ENCODE data around the gene ARHGEF7.

ARHGEF7 gene

DNA sequence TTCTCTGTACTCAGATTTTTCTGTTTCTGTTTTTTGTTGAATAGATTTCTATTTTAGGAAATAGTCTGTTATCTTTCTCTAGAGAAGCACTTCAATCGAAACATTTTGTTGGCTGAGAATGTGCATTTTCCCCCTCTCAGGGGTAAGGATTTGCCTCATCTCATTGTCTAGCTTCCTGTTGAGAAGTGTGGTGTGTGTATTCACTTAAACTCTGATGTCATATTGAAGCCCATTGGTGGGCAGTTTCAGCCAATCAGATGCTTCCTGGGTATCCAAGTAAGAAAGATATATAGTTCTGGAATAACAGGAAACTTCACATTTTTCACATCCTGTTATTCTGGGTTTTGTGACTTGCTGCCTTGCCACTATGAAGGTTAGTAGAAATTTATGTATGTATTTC is 87.6 kb downstream of the ARHGEF7 start:
- H4K8ac ChIP-seq (ENCODE audit: low read depth, low read length): no peak overlapping the region
- no peak overlapping the region for H3K4ac ChIP-seq (ENCODE audit: low read depth, low read length)
- H3K27ac ChIP-seq (ENCODE audit: low read depth, low read length): no peak overlapping the region
- peaks cover 10 to 16% of the 10 kb centered on the region in 2 experiments for H3K4me1 ChIP-seq (ENCODE audit: control insufficient read depth in 1 of 2, insufficient read depth in 2 of 2, low read length in 2 of 2)
- peak; percentile 66 to 96 for DNase-seq
- no peak overlapping the region for H3K23ac ChIP-seq (ENCODE audit: low read length)
- peaks cover 3 to 4% of the 10 kb centered on the region in 2 experiments for H3K36me3 ChIP-seq (ENCODE audit: control insufficient read depth in 1 of 2, insufficient read depth in 2 of 2, low read length in 2 of 2)
- no peak overlapping the region for H3K14ac ChIP-seq (ENCODE audit: low read length)
- H3K79me1 ChIP-seq (ENCODE audit: low read length): peaks cover 3% of the 10 kb centered on the region
- H3K79me2 ChIP-seq (ENCODE audit: control insufficient read depth, insufficient read depth, low read length, poor library complexity): no peaks in the 10 kb centered on the region
- no peak overlapping the region for H3K4me2 ChIP-seq (ENCODE audit: low read length)
- no peak overlapping the region for H2BK12ac ChIP-seq (ENCODE audit: low read length)
- no CpG with 5 or more reads among the region's 1 CpG for WGBS (ENCODE audit: extremely low coverage, insufficient coverage, insufficient read length)
- H2BK120ac ChIP-seq (ENCODE audit: insufficient read depth, low read length, poor library complexity): no peak overlapping the region
- no peak overlapping the region for H3K4me3 ChIP-seq (ENCODE audit: low read depth, low read length)
- no peak overlapping the region for H4K12ac ChIP-seq (ENCODE audit: low read depth, low read length)
- no peak overlapping the region for H4K91ac ChIP-seq (ENCODE audit: low read depth, low read length)
- peaks cover 1% of the 10 kb centered on the region for H3K9me3 ChIP-seq (ENCODE audit: insufficient read depth, low read depth, low read length)
- no peak overlapping the region for H2AFZ ChIP-seq (ENCODE audit: insufficient read depth, low read length, poor library complexity)
- H3K27me3 ChIP-seq (ENCODE audit: insufficient read depth, low read length): no peaks in the 10 kb centered on the region
- H3K9ac ChIP-seq (ENCODE audit: low read length): no peak overlapping the region
- H2AK5ac ChIP-seq (ENCODE audit: low read length): no peak overlapping the region
- H2BK5ac ChIP-seq (ENCODE audit: low read depth, low read length, poor library complexity): no peak overlapping the region
- H3K18ac ChIP-seq (ENCODE audit: low read length): no peak overlapping the region

GRCh38 chr13:111203736-111204389 is 88.8 kb downstream of the ARHGEF7 start:
- H3K4me1 ChIP-seq (ENCODE audit: control insufficient read depth in 1 of 2, insufficient read depth in 2 of 2, low read length in 2 of 2): peaks cover 10 to 16% of the 10 kb centered on the region in 2 experiments
- no peak overlapping the region for H3K27ac ChIP-seq (ENCODE audit: low read depth, low read length)
- no peak overlapping the region for H2AK5ac ChIP-seq (ENCODE audit: low read length)
- H4K8ac ChIP-seq (ENCODE audit: low read depth, low read length): no peak overlapping the region
- H2BK120ac ChIP-seq (ENCODE audit: insufficient read depth, low read length, poor library complexity): no peak overlapping the region
- H3K4me2 ChIP-seq (ENCODE audit: low read length): peak overlapping the region; percentile 2
- no peak overlapping the region for H3K9ac ChIP-seq (ENCODE audit: low read length)
- H3K36me3 ChIP-seq (ENCODE audit: control insufficient read depth in 1 of 2, insufficient read depth in 2 of 2, low read length in 2 of 2): peaks cover 3% of the 10 kb centered on the region in 2 experiments
- H3K4me3 ChIP-seq (ENCODE audit: low read depth, low read length): no peak overlapping the region
- no CpG with 5 or more reads among the region's 11 CpGs for WGBS (ENCODE audit: extremely low coverage, insufficient coverage, insufficient read length)
- H3K23ac ChIP-seq (ENCODE audit: low read length): no peak overlapping the region
- DNase-seq: no peak
- no peak overlapping the region for H2BK5ac ChIP-seq (ENCODE audit: low read depth, low read length, poor library complexity)
- H3K79me2 ChIP-seq (ENCODE audit: control insufficient read depth, insufficient read depth, low read length, poor library complexity): peaks cover 4% of the 10 kb centered on the region
- H3K79me1 ChIP-seq (ENCODE audit: low read length): peaks cover 3% of the 10 kb centered on the region
- H3K18ac ChIP-seq (ENCODE audit: low read length): no peak overlapping the region
- no peak overlapping the region for H2BK12ac ChIP-seq (ENCODE audit: low read length)
- H3K9me3 ChIP-seq (ENCODE audit: insufficient read depth, low read depth, low read length): peaks cover 1% of the 10 kb centered on the region
- H4K12ac ChIP-seq (ENCODE audit: low read depth, low read length): no peak overlapping the region
- no peak overlapping the region for H2AFZ ChIP-seq (ENCODE audit: insufficient read depth, low read length, poor library complexity)
- no peaks in the 10 kb centered on the region for H3K27me3 ChIP-seq (ENCODE audit: insufficient read depth, low read length)
- no peak overlapping the region for H3K4ac ChIP-seq (ENCODE audit: low read depth, low read length)
- H3K14ac ChIP-seq (ENCODE audit: low read length): no peak overlapping the region
- H4K91ac ChIP-seq (ENCODE audit: low read depth, low read length): no peak overlapping the region

DNA sequence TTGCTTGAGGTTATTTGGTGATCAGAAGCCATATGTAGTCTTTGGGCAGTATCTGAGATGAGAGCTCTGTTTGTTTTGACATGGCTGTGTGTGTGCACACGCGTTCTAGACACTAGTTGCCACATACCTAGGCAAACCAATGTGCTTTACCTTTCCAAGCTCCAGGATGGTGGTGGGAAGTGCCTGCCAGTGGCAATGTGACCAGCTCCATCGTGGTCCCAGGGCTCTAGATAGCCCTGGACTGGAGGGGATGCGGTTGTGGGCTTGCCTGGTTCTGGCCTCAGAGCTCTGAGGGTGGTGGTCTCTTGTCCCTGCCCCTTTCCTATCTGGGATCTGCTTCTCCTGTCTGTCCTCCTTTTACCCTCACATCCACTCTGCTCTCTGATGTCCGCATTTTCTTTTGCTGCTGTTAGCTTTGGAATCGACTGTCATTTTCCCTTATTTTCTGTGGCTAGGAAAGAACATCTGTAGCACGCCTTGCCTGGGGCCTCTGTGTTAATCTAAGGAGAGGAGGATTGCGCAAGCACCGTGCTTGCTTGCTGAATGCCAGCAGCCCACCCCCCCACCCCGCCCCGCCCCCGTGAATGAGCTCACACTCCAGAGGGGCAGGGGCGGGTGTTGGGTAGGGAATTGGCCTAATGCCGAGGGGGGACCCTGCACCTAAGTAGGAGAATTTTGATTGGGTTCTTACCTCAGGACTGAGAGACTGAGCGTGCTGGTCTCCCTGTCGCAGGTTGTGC is 89.5 kb downstream of the ARHGEF7 start:
- Histone ChIP-seq H3K9ac (ENCODE audit: low read length) (no peak overlapping the region), H3K79me2 (ENCODE audit: control insufficient read depth, insufficient read depth, low read length, poor library complexity) (peaks cover 4% of the 10 kb centered on the region), H3K23ac (ENCODE audit: low read length) (no peak overlapping the region), H3K9me3 (ENCODE audit: insufficient read depth, low read depth, low read length) (peaks cover 1% of the 10 kb centered on the region), H3K4me1 (ENCODE audit: control insufficient read depth in 1 of 2, insufficient read depth in 2 of 2, low read length in 2 of 2) (peaks cover 10 to 16% of the 10 kb centered on the region in 2 experiments), H3K4ac (ENCODE audit: low read depth, low read length) (no peak overlapping the region), H4K8ac (ENCODE audit: low read depth, low read length) (no peak overlapping the region), H3K4me3 (ENCODE audit: low read depth, low read length) (no peak overlapping the region), H2BK120ac (ENCODE audit: insufficient read depth, low read length, poor library complexity) (no peak overlapping the region), H3K27ac (ENCODE audit: low read depth, low read length) (peak overlapping the region; percentile 52), H3K27me3 (ENCODE audit: insufficient read depth, low read length) (no peaks in the 10 kb centered on the region), H2AFZ (ENCODE audit: insufficient read depth, low read length, poor library complexity) (peak overlapping the region; percentile 38), H4K91ac (ENCODE audit: low read depth, low read length) (no peak overlapping the region), H3K4me2 (ENCODE audit: low read length) (peak overlapping the region; percentile 50), H4K12ac (ENCODE audit: low read depth, low read length) (no peak overlapping the region), H2BK12ac (ENCODE audit: low read length) (no peak overlapping the region), H3K79me1 (ENCODE audit: low read length) (peaks cover 3% of the 10 kb centered on the region), H2BK5ac (ENCODE audit: low read depth, low read length, poor library complexity) (peak overlapping the region; percentile 2), H3K36me3 (ENCODE audit: control insufficient read depth in 1 of 2, insufficient read depth in 2 of 2, low read length in 2 of 2) (peaks cover 3% of the 10 kb centered on the region in 2 experiments), H3K14ac (ENCODE audit: low read length) (peak overlapping the region; percentile 12), H2AK5ac (ENCODE audit: low read length) (no peak overlapping the region), H3K18ac (ENCODE audit: low read length) (peak overlapping the region; percentile 49)
- DNase-seq: peak; percentile 77 to 79
- WGBS (ENCODE audit: extremely low coverage, insufficient coverage, insufficient read length): no CpG with 5 or more reads among the region's 16 CpGs

DNA sequence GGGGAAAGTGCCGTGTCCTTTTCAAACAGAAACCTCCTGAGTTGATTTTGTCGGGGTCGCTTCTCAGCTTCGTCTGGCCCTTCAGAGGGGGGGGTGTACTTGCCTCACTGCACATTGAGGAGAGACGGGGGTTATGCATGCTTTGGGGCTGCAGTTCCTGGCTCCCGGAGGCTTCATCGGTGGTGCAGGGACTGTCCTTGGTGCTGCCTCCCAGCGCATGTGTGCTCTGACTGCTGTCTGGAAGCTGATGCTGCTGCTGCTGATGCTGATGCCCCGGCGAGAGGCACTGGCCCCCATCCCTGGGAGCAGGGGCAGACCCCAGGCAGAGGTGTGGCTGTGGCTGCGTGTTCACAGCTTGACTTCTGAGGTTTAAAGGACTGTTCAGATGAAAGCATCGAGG is 91.0 kb downstream of the ARHGEF7 start:
- no peak overlapping the region for H3K4ac ChIP-seq (ENCODE audit: low read depth, low read length)
- no peak for DNase-seq
- H2AFZ ChIP-seq (ENCODE audit: insufficient read depth, low read length, poor library complexity): no peak overlapping the region
- peaks cover 15 to 22% of the 10 kb centered on the region in 2 experiments for H3K4me1 ChIP-seq (ENCODE audit: control insufficient read depth in 1 of 2, insufficient read depth in 2 of 2, low read length in 2 of 2)
- no peak overlapping the region for H3K4me3 ChIP-seq (ENCODE audit: low read depth, low read length)
- H3K18ac ChIP-seq (ENCODE audit: low read length): no peak overlapping the region
- H3K9me3 ChIP-seq (ENCODE audit: insufficient read depth, low read depth, low read length): peaks cover 1% of the 10 kb centered on the region
- H2BK120ac ChIP-seq (ENCODE audit: insufficient read depth, low read length, poor library complexity): no peak overlapping the region
- H3K27ac ChIP-seq (ENCODE audit: low read depth, low read length): no peak overlapping the region
- H2AK5ac ChIP-seq (ENCODE audit: low read length): no peak overlapping the region
- no peak overlapping the region for H3K14ac ChIP-seq (ENCODE audit: low read length)
- no peak overlapping the region for H4K8ac ChIP-seq (ENCODE audit: low read depth, low read length)
- no peak overlapping the region for H3K23ac ChIP-seq (ENCODE audit: low read length)
- H2BK12ac ChIP-seq (ENCODE audit: low read length): no peak overlapping the region
- H4K12ac ChIP-seq (ENCODE audit: low read depth, low read length): no peak overlapping the region
- WGBS (ENCODE audit: extremely low coverage, insufficient coverage, insufficient read length): no CpG with 5 or more reads among the region's 12 CpGs
- H2BK5ac ChIP-seq (ENCODE audit: low read depth, low read length, poor library complexity): no peak overlapping the region
- H3K27me3 ChIP-seq (ENCODE audit: insufficient read depth, low read length): no peaks in the 10 kb centered on the region
- no peak overlapping the region for H3K9ac ChIP-seq (ENCODE audit: low read length)
- H3K79me2 ChIP-seq (ENCODE audit: control insufficient read depth, insufficient read depth, low read length, poor library complexity): peaks cover 4% of the 10 kb centered on the region
- peaks cover 7% of the 10 kb centered on the region for H3K79me1 ChIP-seq (ENCODE audit: low read length)
- H3K4me2 ChIP-seq (ENCODE audit: low read length): no peak overlapping the region
- no peak overlapping the region for H4K91ac ChIP-seq (ENCODE audit: low read depth, low read length)
- H3K36me3 ChIP-seq (ENCODE audit: control insufficient read depth in 1 of 2, insufficient read depth in 2 of 2, low read length in 2 of 2): peaks cover 3% of the 10 kb centered on the region in 2 experiments

All from trophoblast cell (in vitro differentiated cells and primary cell).